ENCODE data around the gene PCDH8.

The PCDH8 gene

DNA sequence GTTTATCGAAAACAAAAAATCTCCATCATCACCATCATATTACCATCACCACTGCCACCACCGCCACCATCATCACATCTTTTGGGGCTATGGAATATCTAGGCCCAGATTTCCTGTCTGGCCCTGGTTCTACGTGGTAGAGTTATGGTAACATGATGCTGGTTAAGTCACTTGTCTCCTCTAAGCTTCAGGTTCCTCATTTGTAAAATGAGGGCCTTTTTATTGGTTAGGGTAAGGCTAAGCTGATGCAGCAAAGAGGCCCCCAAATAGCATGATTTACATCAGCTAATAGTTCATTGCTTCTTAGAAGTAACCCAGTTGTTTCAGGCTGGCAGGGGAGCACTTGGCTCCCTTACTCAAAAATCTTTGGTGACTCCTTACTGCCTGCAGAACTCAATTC, 37.9 kb downstream of the PCDH8 start:
- no peak for DNase-seq

DNA sequence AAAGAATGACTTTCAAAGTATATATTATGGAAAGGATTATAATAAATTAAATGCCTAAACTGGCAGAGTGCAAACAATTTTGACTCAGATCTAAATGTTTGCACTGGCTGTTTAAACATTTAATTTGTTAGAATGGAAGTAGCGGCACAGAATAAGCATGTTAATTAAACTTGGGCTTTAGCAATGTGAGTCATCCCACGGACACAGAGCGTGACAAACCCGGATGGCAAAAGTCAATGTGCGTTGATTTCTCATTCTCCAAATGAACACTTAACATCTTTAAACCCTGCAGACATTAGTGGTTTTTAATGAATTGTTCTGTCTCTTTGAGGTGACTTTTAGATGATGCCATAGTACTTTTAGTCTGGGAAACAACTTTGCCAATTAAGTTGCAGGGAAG, 38.4 kb downstream of the PCDH8 start:
- DNase-seq, result no peak

- DNase-seq, result peak; percentile 40 to 44
These were observed 39.1 kb downstream of the PCDH8 start for GRCh38 chr13:52809310-52809769.

GRCh38 chr13:52808842-52809219, 39.6 kb downstream of the PCDH8 start:
- DNase-seq, result no peak

- DNase-seq, result no peak
These were observed 42.4 kb downstream of the PCDH8 start for GRCh38 chr13:52806029-52806428.

DNA sequence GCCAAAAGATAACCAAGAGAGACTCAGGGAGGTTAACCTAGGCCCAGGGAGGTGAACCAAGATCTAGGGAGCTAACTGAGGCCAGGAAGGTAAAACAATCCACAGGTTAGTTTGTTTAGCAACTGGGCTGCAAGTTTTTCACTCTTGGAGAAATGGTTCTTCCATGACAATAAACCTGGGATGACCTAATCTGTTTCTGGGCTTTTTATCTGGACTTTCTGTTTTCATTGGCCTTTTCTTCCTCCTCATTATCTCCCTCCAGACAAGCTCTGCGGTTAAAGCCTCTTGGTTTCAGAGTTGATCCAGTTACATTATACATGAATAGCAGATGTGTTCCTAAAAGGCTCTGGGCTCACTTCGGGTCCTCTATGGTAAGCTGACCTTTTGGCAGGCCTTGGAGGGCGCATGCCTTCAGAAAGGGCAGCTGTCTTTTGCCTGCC, 44.2 kb downstream of the PCDH8 start:
- no peak for DNase-seq

DNA sequence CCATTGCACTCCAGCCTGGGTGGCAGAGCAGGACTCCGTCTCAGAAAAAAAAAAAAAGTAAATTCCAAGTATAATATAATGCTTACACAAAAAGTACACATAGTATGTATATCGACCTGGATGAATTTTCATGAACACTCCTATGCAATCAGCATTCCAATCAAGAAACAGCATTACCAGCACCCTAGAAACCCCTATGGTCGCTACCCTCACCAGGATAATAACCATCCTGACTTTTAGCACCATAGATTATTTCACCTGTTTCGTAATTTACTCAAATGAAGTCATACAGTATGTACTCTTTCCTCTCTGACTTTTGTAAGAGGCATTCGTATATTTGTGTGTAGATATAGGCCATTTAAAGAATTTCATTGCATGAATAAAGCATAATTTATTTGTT, 47.6 kb downstream of the PCDH8 start:
- DNase-seq, result no peak

DNA sequence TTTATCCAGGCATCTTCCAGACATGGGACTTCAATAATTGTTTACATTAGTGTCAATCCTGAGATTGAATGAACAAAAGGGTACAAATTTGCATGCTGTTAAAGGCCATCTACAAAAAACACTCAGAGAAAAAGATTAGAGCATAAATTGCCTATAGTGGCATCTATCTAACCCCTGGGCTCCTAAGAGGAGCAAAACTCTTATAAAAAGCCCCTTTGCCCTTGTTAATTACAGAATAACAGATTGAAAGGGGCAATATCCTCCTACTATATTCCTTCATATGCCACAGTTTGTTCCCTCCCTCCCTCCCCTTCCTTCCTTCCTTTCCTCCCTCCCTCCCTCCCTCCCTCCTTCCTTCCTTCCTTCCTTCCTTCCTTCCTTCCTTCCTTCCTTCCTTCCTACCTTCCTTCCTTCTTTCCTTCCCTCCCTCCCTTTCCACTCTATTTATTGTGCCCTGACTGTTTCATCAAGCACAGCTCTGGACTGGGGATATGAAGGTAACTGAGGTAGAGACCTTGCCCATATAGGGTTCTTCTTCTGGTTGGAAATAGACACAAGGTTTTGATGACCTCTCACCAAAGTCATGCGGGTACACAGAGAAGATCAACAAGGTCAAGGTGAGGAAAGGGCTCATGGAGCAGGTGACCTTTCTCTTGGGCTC, 49.5 kb downstream of the PCDH8 start:
- DNase-seq, result no peak

DNA sequence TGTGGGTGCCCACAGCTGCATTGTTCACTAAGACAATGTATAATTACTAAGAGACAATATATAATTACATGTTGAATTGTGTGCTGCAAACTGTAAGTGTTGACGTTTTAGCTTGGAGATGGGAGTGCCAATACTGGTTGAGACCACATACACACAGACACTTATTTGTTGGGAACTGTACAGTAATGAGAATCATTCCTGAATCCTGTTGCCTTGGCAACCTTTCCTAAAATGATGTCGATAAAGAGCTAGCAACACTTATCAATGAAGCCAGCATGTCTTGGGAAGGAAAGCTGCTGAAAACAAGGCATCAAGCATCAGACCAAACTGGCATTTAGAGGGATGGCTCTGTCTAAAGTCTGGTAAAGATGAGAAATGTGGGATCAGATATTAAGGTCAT, 51.3 kb downstream of the PCDH8 start:
- DNase-seq, result no peak

GRCh38 chr13:52794589-52794988, 53.9 kb downstream of the PCDH8 start:
- no peak for DNase-seq

GRCh38 chr13:52793515-52794061, 54.9 kb downstream of the PCDH8 start:
- no peak for DNase-seq
